GM12872 (cell line): ENCODE results near the gene CFAP299.

Experiments used
- CTCF ChIP-seq: IDR thresholded peaks from 3 replicates; pipeline ENCODE4 v1.5.1; 2011; ENCODE audit warnings: low read depth, mild to moderate bottlenecking, low read length, moderate library complexity; ENCODE audit not compliant: insufficient read depth

CFAP299 gene

GRCh38 chr4:80305466-80305865 is 30.1 kb upstream of the CFAP299 start:
- TF ChIP-seq CTCF = no peak

GRCh38 chr4:80306260-80306659 is 29.3 kb upstream of the CFAP299 start:
- no peak for TF ChIP-seq CTCF

- TF ChIP-seq CTCF = no peak
Measured at GRCh38 chr4:80307183-80307735, 28.3 kb upstream of the CFAP299 start.

- TF ChIP-seq CTCF = no peak
Measured at GRCh38 chr4:80307774-80308465, 27.6 kb upstream of the CFAP299 start.

GRCh38 chr4:80308466-80308822 is 27.1 kb upstream of the CFAP299 start:
- no peak for TF ChIP-seq CTCF

- no peak for TF ChIP-seq CTCF
Measured at GRCh38 chr4:80309294-80310004, 26.1 kb upstream of the CFAP299 start.

- no peak for TF ChIP-seq CTCF
Measured at GRCh38 chr4:80311130-80311529, 24.4 kb upstream of the CFAP299 start.
